ENCODE measurements around the gene VTI1A.

The VTI1A gene

GRCh38 chr10:112658900-112659638 is 212.1 kb downstream of the VTI1A start:
- ChIA-PET CTCF (no interaction called here), POLR2A (interaction anchor here (0.5 kb wide), 1 partner anchor 74 kb away, joined by 3 read pairs; no protein-coding TSS in a partner anchor)
- TF ChIP-seq CTCF (IDR thresholded peaks at IDR 0.05; ENCODE audit: insufficient read depth, low read length, missing control alignments), result no peak
- H3K4me3 ChIP-seq (ENCODE audit: low read depth, low read length), result no peak overlapping the region
- peak; percentile 19 for DNase-seq (ENCODE audit: low read depth, low spot score)

- CTCF ChIA-PET, result interaction anchor here (1.1 kb wide), 1 partner anchor 720 kb away, joined by 3 read pairs; no protein-coding TSS in a partner anchor
Measured at GRCh38 chr10:112663234-112664125, 216.5 kb downstream of the VTI1A start.

GRCh38 chr10:112666094-112666493 is 219.1 kb downstream of the VTI1A start:
- H3K4me3 ChIP-seq (ENCODE audit: low read depth, low read length), result no peak overlapping the region
- TF ChIP-seq CTCF (IDR thresholded peaks at IDR 0.05; ENCODE audit: insufficient read depth, low read length, missing control alignments), result no peak
- ChIA-PET POLR2A (no interaction called here), CTCF (no interaction called here)
- DNase-seq (ENCODE audit: low read depth, low spot score), result no peak

More at GRCh38 chr10:112663234-112664125, 216.5 kb downstream of the VTI1A start:
- H3K4me3 ChIP-seq (ENCODE audit: low read depth, low read length), result no peak overlapping the region
- TF ChIP-seq CTCF (IDR thresholded peaks at IDR 0.05; ENCODE audit: insufficient read depth, low read length, missing control alignments), result no peak
- POLR2A ChIA-PET, result no interaction called here
- peak; percentile 34 for DNase-seq (ENCODE audit: low read depth, low spot score)

- no peak for TF ChIP-seq CTCF (IDR thresholded peaks at IDR 0.05; ENCODE audit: insufficient read depth, low read length, missing control alignments)
- no peak for DNase-seq (ENCODE audit: low read depth, low spot score)
- POLR2A ChIA-PET, result no interaction called here
- H3K4me3 ChIP-seq (ENCODE audit: low read depth, low read length), result no peak overlapping the region
- CTCF ChIA-PET, result no interaction called here
Measured at GRCh38 chr10:112669989-112670388, 223.0 kb downstream of the VTI1A start.

- POLR2A ChIA-PET, result no interaction called here
- CTCF ChIA-PET, result no interaction called here
- TF ChIP-seq CTCF (IDR thresholded peaks at IDR 0.05; ENCODE audit: insufficient read depth, low read length, missing control alignments), result no peak
- H3K4me3 ChIP-seq (ENCODE audit: low read depth, low read length), result no peak overlapping the region
- no peak for DNase-seq (ENCODE audit: low read depth, low spot score)
Measured at GRCh38 chr10:112671743-112672142, 224.7 kb downstream of the VTI1A start.

- ChIA-PET POLR2A (no interaction called here), CTCF (no interaction called here)
Measured at GRCh38 chr10:112672706-112673105, 225.7 kb downstream of the VTI1A start.

More at GRCh38 chr10:112672706-112673105, 225.7 kb downstream of the VTI1A start:
- no peak for DNase-seq (ENCODE audit: low read depth, low spot score)
- no peak overlapping the region for H3K4me3 ChIP-seq (ENCODE audit: low read depth, low read length)
- TF ChIP-seq CTCF (IDR thresholded peaks at IDR 0.05; ENCODE audit: insufficient read depth, low read length, missing control alignments), result no peak
